GM23248 (cell line): ENCODE data around the gene PEX14. TPM values are rescaled to one million over a fixed set of nuclear protein-coding genes. Genes with fewer than 3 reads are reported as not detected.

ENCODE experiments used
- DNase-seq: peaks from one replicate; pipeline ENCODE4 v3.0.0-alpha.2; 2015
- H2AFZ ChIP-seq: fragments of 200-600 bp; sonication (generic); 2 replicates; pipeline ENCODE4 v1.6.1; 2016; ENCODE audit warnings: antibody characterized with exemption
- H3F3A ChIP-seq: fragments of 200-600 bp; sonication (generic); 2 replicates; pipeline ENCODE4 v1.6.1; 2016; ENCODE audit warnings: mild to moderate bottlenecking, antibody characterized with exemption, mixed run types; ENCODE audit not compliant: insufficient read depth
- H3K27ac ChIP-seq: fragments of 200-600 bp; sonication (generic); 2 replicates; pipeline ENCODE4 v1.5.1; 2016; ENCODE audit warnings: mild to moderate bottlenecking
- H3K27me3 ChIP-seq: fragments of 200-600 bp; sonication (generic); replicated peaks from 2 replicates; pipeline ENCODE4 v1.6.1; 2016; ENCODE audit warnings: mild to moderate bottlenecking; ENCODE audit not compliant: insufficient read depth
- H3K36me3 ChIP-seq: fragments of 200-600 bp; sonication (generic); 2 replicates; pipeline ENCODE4 v1.6.1; 2016; ENCODE audit warnings: low read depth, mild to moderate bottlenecking
- H3K4me1 ChIP-seq: fragments of 200-600 bp; sonication (generic); 2 replicates; pipeline ENCODE4 v1.6.1; 2016; ENCODE audit warnings: mild to moderate bottlenecking; ENCODE audit not compliant: insufficient read depth
- H3K4me2 ChIP-seq: fragments of 200-600 bp; sonication (generic); one replicate; pipeline ENCODE4 v1.6.1; 2016; ENCODE audit warnings: mild to moderate bottlenecking; ENCODE audit not compliant: unreplicated experiment
- H3K4me3 ChIP-seq: fragments of 200-600 bp; sonication (generic); 2 replicates; pipeline ENCODE4 v1.5.1; 2016; ENCODE audit warnings: mild to moderate bottlenecking
- H3K79me2 ChIP-seq: fragments of 200-600 bp; sonication (generic); 2 replicates; pipeline ENCODE4 v1.6.1; 2016; ENCODE audit warnings: mild to moderate bottlenecking; ENCODE audit not compliant: insufficient read depth
- H3K9ac ChIP-seq: fragments of 200-600 bp; sonication (generic); 2 replicates; pipeline ENCODE4 v1.6.1; 2016; ENCODE audit warnings: mild to moderate bottlenecking
- H3K9me2 ChIP-seq: fragments of 200-600 bp; sonication (generic); 2 replicates; pipeline ENCODE4 v1.6.1; 2016; ENCODE audit warnings: mixed run types, mild to moderate bottlenecking, moderate library complexity; ENCODE audit not compliant: insufficient read depth
- H3K9me3 ChIP-seq: fragments of 200-600 bp; sonication (generic); one replicate; pipeline ENCODE4 v1.6.1; 2017; ENCODE audit warnings: low read depth
- H4K20me1 ChIP-seq: fragments of 200-600 bp; sonication (generic); 2 replicates; pipeline ENCODE4 v1.6.0; 2016; ENCODE audit not compliant: insufficient read depth
- EZH2 ChIP-seq: fragments of 200-600 bp; sonication (generic); IDR thresholded peaks from 2 replicates; pipeline ENCODE4 v1.6.1; 2018; ENCODE audit warnings: antibody characterized with exemption, mild to moderate bottlenecking; ENCODE audit not compliant: insufficient read depth, poor library complexity, severe bottlenecking
- EZH2phosphoT487 ChIP-seq: fragments of 200-600 bp; sonication (generic); IDR thresholded peaks from 2 replicates; pipeline ENCODE4 v1.6.1; 2018; ENCODE audit warnings: antibody characterized with exemption, moderate library complexity, mild to moderate bottlenecking, low read depth; ENCODE audit not compliant: insufficient read depth
- WGBS, 2 experiments: methylation state at CpG; one replicate each; pipeline ENCODE4 v1.1.6; 2015 to 2017; ENCODE audit warnings: low lambda C conversion rate in 2 of 2, low coverage in 1 of 2; ENCODE audit errors: missing lambda C conversion rate in 2 of 2; 5-methylcytosine and 5-hydroxymethylcytosine counted together
- in situ Hi-C: fragments of 300-500 bp; cut with MboI; formaldehyde crosslinking; loops from 2 replicates; pipeline ENCODE4 v1.15.0; 2020
- polyA plus RNA-seq: library from polyadenylated mRNA; unstranded; fragments of >200 nt; fragmentation: Nextera tagmentation; extraction: Ambion mirVana; gene quantifications from 2 replicates; pipeline ENCODE4 v1.2.1, GENCODE V29; 2016
- total RNA-seq: library from RNA; depleted of rRNA; stranded (reverse); fragments of >200 nt; shearing (Covaris generic); gene quantifications from 2 replicates; pipeline ENCODE4 v1.2.3, GENCODE V29; 2014

PEX14 gene
- total and polyA plus RNA-seq, 2 experiments from 2014 or later = 13.9 to 20.1 TPM

- no peak overlapping the region for H2AFZ ChIP-seq
- no peak overlapping the region for H3K9ac ChIP-seq
- no peak for DNase-seq
- H3K4me2 ChIP-seq = no peak overlapping the region
- no peaks in the 10 kb centered on the region for H3K36me3 ChIP-seq
- H4K20me1 ChIP-seq = no peaks in the 10 kb centered on the region
- no peaks in the 10 kb centered on the region for H3K27me3 ChIP-seq
- 95 to 99% methylated on average over 5 of the region's 5 CpGs for WGBS, 2 experiments
- no peaks in the 10 kb centered on the region for H3K79me2 ChIP-seq
- H3K9me3 ChIP-seq = no peaks in the 10 kb centered on the region
- TF ChIP-seq EZH2 (no peak), EZH2phosphoT487 (no peak)
- H3K4me3 ChIP-seq = no peak overlapping the region
- H3K4me1 ChIP-seq = no peaks in the 10 kb centered on the region
- H3K27ac ChIP-seq = no peak overlapping the region
- no peaks in the 10 kb centered on the region for H3K9me2 ChIP-seq
- H3F3A ChIP-seq = no peaks in the 10 kb centered on the region
- in situ Hi-C loops = no loop called here
Measured at GRCh38 chr1:10440794-10441193, 34.0 kb upstream of the PEX14 start.

DNA sequence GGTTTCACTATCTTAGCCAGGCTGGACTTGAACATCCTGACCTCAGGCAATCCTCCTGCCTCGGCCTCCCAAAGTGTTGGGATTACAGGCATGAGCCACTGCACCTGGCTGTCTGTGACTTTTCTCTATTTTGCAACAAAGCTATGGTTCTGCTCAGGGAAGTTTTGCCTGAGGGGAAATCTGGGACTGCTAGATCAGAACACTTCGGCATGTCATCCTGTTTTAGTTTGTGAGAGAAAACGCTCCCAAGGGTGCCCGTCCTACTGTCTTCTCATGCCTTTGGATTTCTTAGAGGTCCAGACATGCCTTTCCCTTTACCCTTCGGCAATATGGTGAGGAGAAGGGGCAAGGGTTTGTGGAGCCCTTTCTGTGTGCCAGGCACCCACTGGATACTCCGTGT lies 30.5 kb upstream of the PEX14 start:
- H3K79me2 ChIP-seq = no peaks in the 10 kb centered on the region
- H3K9ac ChIP-seq = no peak overlapping the region
- H2AFZ ChIP-seq = no peak overlapping the region
- H3K4me1 ChIP-seq = no peaks in the 10 kb centered on the region
- WGBS, 2 experiments = 88 to 92% methylated on average over 6 of the region's 6 CpGs
- H3K36me3 ChIP-seq = no peaks in the 10 kb centered on the region
- DNase-seq = no peak
- in situ Hi-C loops = no loop called here
- H3K4me2 ChIP-seq = no peak overlapping the region
- no peaks in the 10 kb centered on the region for H4K20me1 ChIP-seq
- no peaks in the 10 kb centered on the region for H3K9me3 ChIP-seq
- no peaks in the 10 kb centered on the region for H3F3A ChIP-seq
- no peaks in the 10 kb centered on the region for H3K27me3 ChIP-seq
- no peaks in the 10 kb centered on the region for H3K9me2 ChIP-seq
- no peak for TF ChIP-seq EZH2
- no peak for TF ChIP-seq EZH2phosphoT487
- H3K4me3 ChIP-seq = no peak overlapping the region
- H3K27ac ChIP-seq = no peak overlapping the region

- in situ Hi-C loops = no loop called here
Measured at GRCh38 chr1:10444795-10445397, 29.9 kb upstream of the PEX14 start.

DNA sequence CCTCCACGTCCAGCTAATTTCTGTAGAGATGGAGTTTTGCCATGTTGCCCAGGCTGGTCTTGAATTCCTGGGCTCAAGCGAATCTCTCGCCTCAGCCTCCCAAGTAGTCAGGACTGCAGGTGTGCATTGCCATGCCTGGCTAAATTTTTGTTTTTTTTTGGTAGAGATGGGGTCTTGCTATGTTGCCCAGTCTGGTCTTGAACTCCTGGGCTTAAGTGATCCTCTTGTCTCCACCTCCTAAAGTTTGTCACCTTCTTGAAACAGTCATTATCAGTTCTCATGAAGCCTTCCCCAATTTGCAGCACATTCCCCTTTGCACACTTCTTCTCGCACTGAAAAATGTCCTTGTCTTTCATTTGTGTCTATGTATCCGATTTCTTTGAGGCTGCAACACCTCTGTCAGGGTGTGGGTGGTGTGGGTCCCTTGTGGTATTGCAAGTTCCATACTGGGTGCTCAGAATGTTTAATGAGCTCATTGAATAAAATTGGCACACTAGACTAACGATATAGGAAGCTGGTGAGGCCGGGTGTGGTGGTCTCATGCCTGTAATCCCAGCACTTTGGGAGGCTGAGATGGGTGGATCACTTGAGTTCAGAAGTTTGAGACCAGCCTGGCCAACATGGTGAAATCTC lies 27.8 kb upstream of the PEX14 start:
- H3K27ac ChIP-seq = no peak overlapping the region
- H4K20me1 ChIP-seq = no peaks in the 10 kb centered on the region
- TF ChIP-seq EZH2phosphoT487 (no peak), EZH2 (no peak)
- no peak for DNase-seq
- no peak overlapping the region for H2AFZ ChIP-seq
- no peaks in the 10 kb centered on the region for H3K27me3 ChIP-seq
- peaks cover 18% of the 10 kb centered on the region for H3F3A ChIP-seq
- no peak overlapping the region for H3K4me3 ChIP-seq
- in situ Hi-C loops = no loop called here
- H3K9me3 ChIP-seq = no peaks in the 10 kb centered on the region
- H3K4me1 ChIP-seq = peaks cover 16% of the 10 kb centered on the region
- no peaks in the 10 kb centered on the region for H3K36me3 ChIP-seq
- WGBS, 2 experiments = 98 to 99% methylated on average over 7 of the region's 7 CpGs
- H3K79me2 ChIP-seq = no peaks in the 10 kb centered on the region
- H3K4me2 ChIP-seq = no peak overlapping the region
- no peak overlapping the region for H3K9ac ChIP-seq
- no peaks in the 10 kb centered on the region for H3K9me2 ChIP-seq

More at GRCh38 chr1:10444795-10445397, 29.9 kb upstream of the PEX14 start:
- Histone ChIP-seq H2AFZ (no peak overlapping the region), H3K36me3 (no peaks in the 10 kb centered on the region), H3K4me2 (no peak overlapping the region), H3K9me3 (no peaks in the 10 kb centered on the region), H3K4me3 (no peak overlapping the region), H3K27me3 (no peaks in the 10 kb centered on the region), H3K27ac (no peak overlapping the region), H3K79me2 (no peaks in the 10 kb centered on the region), H3F3A (no peaks in the 10 kb centered on the region), H4K20me1 (no peaks in the 10 kb centered on the region), H3K4me1 (no peaks in the 10 kb centered on the region), H3K9ac (no peak overlapping the region), H3K9me2 (no peaks in the 10 kb centered on the region)
- TF ChIP-seq EZH2phosphoT487 = no peak
- DNase-seq = peak; percentile 14
- 78 to 80% methylated on average over 7 of the region's 7 CpGs for WGBS, 2 experiments

- WGBS, 2 experiments = 98 to 99% methylated on average over 10 of the region's 10 CpGs
- no peaks in the 10 kb centered on the region for H3K79me2 ChIP-seq
- no peaks in the 10 kb centered on the region for H4K20me1 ChIP-seq
- H3K9ac ChIP-seq = peak within 1 kb of the TSS; percentile 54
- H3K9me3 ChIP-seq = no peaks in the 10 kb centered on the region
- no peaks in the 10 kb centered on the region for H3K36me3 ChIP-seq
- peaks cover 19% of the 10 kb centered on the region for H3K4me1 ChIP-seq
- in situ Hi-C loops = no loop called here
- TF ChIP-seq EZH2 (no peak), EZH2phosphoT487 (no peak)
- H3K4me3 ChIP-seq = peak within 1 kb of the TSS; percentile 65
- peak within 1 kb of the TSS; percentile 87 for H3K4me2 ChIP-seq
- DNase-seq = no peak
- H2AFZ ChIP-seq = peak within 1 kb of the TSS; percentile 81
- no peaks in the 10 kb centered on the region for H3K27me3 ChIP-seq
- H3K9me2 ChIP-seq = no peaks in the 10 kb centered on the region
- H3F3A ChIP-seq = peaks cover 20% of the 10 kb centered on the region
- peak within 1 kb of the TSS; percentile 65 for H3K27ac ChIP-seq
Measured at GRCh38 chr1:10449751-10450150, 25.0 kb upstream of the PEX14 start, which contains the start of gene CORT. Gene CORT, plus strand, starts transcription at chr1:10450031. Its CDS starts 193 bp downstream, at chr1:10450224.
